NCI-H2081 treated with DMSO at 0.1 percent for 48 hours (cell line): ENCODE results near the gene ST3GAL4.
A peak's percentile ranks its signal among the peaks of the same experiment; 100 is the strongest.

Experiments used
- DNase-seq: peaks from one replicate; lab custom pipeline; 2025; lab: John Stamatoyannopoulos, UW

ST3GAL4 gene

DNA sequence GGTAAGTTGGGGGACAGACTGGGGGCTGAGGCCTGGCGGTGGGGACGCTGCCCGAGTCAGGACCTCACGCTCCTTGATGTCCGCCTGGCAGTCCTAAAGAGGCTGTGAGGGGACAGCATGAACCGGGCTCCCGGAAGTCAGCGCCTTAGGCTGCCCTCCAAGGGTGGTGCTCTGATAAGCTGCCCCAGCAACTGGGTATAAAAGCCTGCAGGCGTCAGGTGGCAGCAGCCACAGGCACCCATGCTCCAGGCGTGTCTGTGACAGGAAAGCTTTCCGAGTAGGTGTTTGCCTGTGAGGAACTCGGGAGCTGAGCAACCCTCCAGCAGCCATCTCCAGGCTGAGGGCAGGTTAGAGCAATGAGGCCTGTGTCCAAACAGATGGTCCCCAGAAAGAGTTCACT is 53.0 kb downstream of the ST3GAL4 start:
- DNase-seq: no peak

DNA sequence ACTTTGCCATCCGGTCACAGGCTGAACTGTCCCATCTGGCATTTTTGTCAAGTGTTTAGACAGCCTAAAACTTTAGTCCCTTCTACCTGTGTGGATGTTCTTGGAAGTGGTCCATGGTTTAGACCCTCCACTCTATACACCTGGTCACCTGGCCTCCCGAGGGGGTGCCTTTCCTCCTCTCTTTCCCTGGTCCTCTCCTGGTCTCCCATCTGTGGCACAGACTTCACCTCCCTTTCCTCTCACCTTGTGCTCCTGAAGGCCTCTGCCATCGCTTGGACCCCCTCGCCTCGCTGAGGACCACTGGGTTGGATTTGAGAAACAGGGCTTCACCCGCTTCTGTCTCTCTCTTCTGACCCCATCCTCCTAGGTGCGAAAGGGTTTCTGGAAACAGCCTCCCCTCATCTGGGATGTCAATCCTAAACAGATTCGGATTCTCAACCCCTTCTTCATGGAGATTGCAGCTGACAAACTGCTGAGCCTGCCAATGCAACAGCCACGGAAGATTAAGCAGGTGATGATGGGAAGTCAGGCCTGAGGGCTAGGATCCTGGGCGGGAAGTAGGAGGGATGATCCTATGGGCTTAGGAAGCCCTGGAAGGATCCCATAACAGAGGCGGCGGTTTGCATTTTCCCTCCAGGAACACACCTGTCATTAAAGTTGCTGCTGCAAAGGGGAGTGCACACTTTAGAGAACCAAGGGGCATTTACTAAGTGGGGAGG is 53.6 kb downstream of the ST3GAL4 start:
- no peak for DNase-seq

- DNase-seq: no peak
These were observed 54.1 kb downstream of the ST3GAL4 start for GRCh38 chr11:126409620-126409985.

DNA sequence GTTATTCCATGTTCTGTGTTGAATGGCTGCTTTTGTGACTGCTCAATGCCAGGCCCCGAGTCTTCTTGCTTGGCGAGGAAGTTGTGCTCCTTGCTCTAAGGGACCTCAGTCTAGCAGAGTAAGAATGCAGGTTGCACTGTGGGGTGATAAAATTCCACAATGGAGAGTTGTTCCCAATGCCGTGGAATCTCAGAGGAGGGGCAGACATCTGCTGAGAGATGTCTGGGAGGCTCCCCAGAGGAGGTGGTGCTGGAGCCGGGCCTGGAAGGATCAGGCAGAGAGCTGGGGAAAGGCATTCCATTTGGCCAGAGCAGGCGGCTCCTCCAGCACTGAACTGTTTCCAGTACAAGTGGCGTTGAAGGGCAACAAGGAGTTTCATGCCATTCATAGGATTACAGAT is 55.2 kb downstream of the ST3GAL4 start:
- no peak for DNase-seq

- no peak for DNase-seq
These were observed 56.5 kb downstream of the ST3GAL4 start for GRCh38 chr11:126411971-126412381.

DNA sequence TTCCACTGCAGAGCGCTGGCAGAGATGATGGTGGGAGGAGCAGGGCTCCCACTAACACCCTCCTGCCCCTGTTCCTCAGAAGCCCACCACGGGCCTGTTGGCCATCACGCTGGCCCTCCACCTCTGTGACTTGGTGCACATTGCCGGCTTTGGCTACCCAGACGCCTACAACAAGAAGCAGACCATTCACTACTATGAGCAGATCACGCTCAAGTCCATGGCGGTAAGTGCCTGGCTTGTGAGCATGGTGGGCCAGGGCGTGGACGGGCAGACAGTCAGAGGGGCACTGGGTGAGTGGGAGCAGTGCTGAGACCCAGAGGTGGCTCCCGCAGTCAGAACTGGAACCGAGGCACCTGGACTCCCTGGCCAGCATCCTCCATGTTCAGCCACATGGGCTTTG is 57.9 kb downstream of the ST3GAL4 start:
- DNase-seq: no peak

GRCh38 chr11:126413843-126414405 is 58.4 kb downstream of the ST3GAL4 start:
- no peak for DNase-seq

DNA sequence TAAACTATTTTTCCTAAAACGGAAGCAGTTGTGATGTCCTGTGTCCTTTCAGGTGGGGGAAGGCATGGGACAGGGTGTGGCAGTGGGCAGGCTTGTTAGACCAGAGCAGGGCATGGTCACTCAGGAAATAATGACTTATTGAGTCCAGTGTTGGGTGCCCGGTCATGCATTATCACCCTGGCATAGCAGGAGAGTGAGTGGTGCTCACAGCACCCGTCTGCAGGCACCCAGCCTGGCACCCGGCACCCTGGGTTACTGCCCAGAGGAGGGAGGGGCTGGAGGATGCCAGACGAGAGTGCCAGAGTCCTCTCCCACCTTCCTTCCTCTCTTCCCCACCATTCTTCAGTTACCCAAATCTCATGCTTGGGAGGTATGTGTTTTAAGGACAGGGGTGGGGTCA is 59.1 kb downstream of the ST3GAL4 start:
- no peak for DNase-seq

- DNase-seq: no peak
These were observed 59.6 kb downstream of the ST3GAL4 start for GRCh38 chr11:126415128-126415527.

- no peak for DNase-seq
These were observed 60.4 kb downstream of the ST3GAL4 start for GRCh38 chr11:126415669-126416420.

DNA sequence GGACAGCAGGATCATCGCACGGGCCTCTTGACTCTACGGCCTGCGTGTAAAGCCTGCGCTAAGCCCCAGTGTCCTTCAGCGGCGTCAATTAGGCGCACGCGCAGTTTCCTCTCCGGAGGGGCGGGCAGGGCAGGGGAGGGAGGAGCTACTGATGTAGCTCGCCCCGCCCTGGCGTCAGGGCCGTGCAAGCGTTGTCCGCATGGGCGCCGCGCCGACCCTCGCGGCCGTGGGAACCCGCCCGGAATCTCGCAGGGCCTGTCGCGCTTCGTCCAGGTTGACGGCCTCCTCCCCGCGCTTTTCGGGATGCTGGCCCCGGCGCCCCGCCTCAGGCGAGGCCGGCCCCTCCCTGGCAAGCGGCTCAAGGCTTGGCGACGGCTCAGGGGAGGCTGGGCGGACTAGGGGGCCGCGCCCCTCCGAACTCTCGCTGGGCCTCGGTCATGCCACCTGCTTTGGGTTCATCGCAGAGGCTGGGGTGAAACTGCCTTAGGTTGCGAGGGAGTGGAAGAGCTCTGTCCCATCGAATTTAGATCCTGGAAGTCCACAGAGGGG is 61.1 kb downstream of the ST3GAL4 start:
- peak; percentile 6 for DNase-seq

GRCh38 chr11:126417091-126417862 is 61.8 kb downstream of the ST3GAL4 start:
- DNase-seq: no peak

DNA sequence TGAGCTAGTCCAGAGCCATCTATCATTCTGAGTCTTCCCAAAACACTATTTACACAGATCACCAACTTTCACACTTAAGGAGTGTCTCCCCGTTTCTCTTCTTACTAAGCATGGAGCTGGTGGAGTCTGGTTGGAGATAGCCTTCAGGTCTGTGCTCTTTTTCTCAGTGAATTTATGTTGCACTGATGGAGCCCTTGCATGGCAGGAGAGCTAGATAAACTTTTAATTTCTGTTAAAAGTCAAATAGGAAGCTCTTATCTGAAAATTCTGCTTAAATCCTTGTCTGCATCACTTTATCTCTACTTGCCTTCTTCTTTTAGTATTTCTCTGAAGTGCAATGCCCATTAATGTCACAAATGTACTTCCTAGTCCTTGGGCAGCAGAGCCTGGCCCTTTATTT is 63.4 kb downstream of the ST3GAL4 start:
- no peak for DNase-seq

- no peak for DNase-seq
These were observed 64.6 kb downstream of the ST3GAL4 start for GRCh38 chr11:126419801-126420697.

GRCh38 chr11:126420698-126421256 is 65.3 kb downstream of the ST3GAL4 start:
- no peak for DNase-seq

DNA sequence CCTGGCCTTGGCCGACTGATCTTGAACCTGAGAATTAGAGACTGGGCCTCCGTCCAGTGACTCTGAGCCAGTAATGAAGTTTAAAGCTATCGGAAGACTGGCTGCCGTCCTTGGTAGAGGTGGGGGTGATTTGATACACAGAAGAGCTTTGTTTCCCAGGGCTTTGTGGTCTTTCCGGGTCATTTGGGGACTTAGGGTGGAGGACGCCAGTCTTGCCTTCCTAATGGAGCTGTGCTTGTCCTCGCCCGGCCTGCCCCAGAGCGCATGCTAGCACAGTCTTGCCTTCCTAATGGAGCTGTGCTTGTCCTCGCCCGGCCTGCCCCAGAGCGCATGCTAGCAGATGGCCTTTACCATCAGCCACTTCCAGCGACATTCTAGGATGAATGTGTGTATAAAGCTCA is 65.8 kb downstream of the ST3GAL4 start:
- DNase-seq: no peak

- no peak for DNase-seq
These were observed 67.0 kb downstream of the ST3GAL4 start for GRCh38 chr11:126422446-126422845.

DNA sequence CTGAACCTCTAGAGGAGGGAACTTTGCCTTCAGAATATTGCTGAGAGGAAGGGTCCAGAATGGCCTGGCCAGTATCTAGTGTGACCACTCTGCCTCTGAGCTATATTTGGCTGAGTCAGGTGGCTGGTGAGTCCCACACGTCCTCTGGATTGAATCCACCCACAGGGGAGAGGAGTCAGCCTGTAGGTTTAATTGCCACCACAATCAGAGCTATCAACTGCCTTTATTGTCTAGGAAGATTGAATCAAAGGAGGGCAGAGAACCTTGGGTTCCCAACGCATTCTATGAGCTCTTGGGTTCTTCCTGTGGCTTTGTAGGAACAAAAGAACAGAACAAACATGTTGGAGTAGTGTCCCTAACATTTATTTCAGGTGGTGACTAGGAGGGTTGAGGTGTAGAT is 67.7 kb downstream of the ST3GAL4 start:
- no peak for DNase-seq

DNA sequence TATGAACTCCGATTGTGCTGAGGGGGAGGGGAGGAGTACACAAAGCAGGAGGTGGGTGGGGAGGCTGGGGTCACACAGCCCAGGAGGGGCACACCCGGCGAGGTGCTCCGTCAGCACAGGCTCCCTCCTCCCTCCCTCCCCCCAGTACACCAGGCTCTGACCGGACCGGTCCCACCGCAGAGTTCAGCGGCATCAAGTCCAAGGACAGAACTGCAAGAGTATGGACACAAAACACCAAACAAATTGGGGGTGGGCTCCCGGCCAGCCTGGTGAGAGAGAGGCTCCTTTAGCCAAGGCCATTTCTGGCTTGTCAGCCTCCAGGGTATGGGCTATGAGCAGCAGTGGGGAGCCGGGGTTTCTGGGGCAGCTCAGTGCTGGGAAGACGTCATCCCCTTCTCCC is 68.3 kb downstream of the ST3GAL4 start:
- no peak for DNase-seq

DNA sequence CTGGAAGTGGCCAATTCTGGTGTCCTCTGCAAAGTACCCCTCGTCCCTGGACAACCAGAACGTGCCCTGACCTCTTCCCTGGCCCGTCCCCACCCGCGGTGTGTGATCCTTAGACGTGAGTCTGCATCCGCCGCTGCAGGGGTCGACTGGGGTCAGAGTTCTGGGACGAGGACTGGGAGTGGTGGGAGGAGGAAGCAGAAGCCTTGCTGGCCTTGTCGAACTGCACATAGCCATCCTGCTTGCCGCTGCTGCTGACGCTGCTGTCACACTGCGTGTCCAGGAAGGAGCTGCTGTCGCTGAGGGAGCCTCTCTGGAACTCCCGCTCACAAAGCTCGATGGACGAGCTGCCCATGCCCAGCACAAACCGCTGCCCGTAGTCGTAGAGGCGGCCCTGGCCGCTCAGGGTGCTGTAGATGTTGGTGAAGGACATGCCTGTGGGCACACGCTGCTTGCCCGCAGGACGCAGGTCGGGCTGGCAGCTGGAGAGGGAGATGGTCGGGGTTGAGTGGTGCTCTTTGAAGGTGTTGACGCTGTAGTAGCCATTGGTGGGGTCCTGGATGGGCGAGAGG is 69.1 kb downstream of the ST3GAL4 start:
- no peak for DNase-seq

DNA sequence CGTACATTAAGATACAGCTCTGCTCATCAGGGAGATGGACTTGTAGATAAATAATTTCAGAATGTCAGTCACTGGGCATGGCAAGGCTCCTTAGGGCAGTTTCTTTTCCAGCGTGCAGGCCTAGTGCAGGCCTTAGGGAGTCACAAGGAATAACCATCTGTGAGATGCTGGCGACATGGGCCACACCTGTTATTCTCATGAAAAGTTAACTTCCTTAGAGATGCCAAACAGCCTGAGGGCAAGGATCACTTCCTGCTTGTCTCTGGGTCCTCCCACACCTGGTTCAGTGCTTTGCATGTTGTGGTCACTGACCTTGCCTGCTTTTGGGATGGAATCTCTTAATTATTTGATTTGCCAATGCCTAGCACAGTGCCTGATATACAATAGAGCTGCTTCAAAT is 70.6 kb downstream of the ST3GAL4 start:
- DNase-seq: no peak
